SHP77 (cell line): Measurements from ENCODE around the gene AKNA.
"Not testable (repeated sequence)": the region's sequence is repeated elsewhere in the genome, so short reads cannot be mapped to it uniquely, and the experiment has no call there.

Experiments
- DNase-seq, 2 experiments: peaks; one replicate each; lab custom pipeline; 2025; lab: John Stamatoyannopoulos, UW

AKNA gene

DNA sequence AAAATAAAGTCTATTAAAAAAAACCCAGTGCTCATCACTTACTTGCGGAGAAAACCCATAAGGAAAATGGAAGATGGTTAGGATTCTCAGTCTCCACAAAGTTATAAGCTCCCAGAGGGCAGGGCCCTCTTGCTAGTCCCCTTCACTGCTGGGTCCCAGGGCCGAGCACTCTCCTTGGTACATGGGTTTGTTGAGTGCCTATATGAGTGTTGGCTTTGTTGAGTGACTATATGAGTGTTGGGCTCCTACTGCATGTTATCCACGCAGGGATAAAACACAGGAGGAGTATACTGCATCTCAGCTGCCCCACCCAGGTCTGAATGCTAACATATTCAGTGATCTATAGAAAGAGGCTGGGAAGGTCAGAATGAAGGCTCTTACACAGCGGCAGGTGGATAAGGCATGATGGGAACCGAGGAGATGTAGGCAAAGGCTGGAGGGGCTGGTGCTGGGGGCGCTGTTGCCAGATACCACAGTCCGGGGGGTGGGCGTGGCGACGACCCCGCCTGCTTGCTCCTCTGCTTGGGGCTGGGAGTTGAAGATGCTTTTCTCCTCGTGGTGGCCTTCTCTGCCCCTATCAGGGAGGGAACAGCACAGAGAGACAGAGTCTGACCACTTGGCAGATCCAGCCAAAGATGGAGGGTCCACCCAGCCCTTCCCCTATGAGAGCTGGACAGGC lies 46.5 kb downstream of the AKNA start:
- no peak for DNase-seq

DNA sequence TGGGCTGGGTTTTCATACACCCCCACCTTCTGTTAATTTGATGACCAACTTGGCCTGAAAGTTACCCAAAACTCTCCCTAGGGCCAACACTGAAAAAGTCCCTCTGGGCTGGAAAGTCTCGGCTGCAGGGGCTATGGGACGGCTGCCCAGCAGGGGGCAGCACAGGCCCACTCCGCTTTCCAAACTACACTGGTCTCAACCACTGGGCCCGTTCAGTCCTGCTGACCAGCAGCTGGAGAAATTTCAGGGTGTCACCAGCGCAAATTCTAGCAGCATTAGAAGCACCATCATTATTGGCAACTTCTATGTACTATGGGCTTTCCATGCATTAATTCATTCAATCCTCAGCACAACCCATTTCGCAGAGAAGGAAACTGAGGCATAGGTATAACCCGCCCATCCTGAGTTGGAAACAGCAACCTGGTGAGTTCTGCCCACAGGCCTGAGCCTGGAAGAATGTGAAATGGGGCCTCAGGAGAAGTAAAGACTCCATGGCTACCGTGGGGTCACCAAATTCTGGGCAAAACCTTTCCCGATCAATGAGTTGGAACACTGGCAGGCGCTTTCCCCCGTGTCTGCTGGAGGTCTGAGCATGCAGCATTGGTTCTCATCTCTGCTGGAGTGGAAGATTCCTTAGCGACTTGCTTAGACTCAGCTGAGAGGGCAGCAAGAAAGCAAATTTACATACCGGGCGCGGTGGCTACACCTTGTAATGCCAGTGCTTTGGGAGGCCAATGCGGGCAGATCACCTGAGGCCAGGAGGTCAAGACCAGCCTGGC lies 48.5 kb downstream of the AKNA start:
- DNase-seq = peak in 1 of 2 experiments; percentile 26

DNA sequence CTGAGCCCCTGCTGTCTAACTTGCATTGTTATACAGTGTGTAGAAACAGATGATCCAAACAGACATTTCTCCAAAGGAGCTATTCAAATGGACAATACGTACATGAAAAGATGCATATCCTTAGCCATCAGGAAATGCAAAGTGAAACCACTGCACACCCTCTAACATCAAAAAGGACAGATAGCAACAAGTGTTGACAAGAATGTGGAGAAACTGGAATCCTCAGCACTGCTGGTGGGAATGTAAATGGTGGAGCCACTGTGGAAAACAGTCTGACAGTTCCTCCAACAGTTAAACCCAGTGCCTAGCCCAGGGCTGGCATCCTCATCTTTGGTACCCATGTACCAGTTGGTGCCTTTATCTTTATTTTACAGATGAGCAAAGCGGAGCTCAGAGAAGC lies 49.6 kb downstream of the AKNA start:
- no peak for DNase-seq

DNA sequence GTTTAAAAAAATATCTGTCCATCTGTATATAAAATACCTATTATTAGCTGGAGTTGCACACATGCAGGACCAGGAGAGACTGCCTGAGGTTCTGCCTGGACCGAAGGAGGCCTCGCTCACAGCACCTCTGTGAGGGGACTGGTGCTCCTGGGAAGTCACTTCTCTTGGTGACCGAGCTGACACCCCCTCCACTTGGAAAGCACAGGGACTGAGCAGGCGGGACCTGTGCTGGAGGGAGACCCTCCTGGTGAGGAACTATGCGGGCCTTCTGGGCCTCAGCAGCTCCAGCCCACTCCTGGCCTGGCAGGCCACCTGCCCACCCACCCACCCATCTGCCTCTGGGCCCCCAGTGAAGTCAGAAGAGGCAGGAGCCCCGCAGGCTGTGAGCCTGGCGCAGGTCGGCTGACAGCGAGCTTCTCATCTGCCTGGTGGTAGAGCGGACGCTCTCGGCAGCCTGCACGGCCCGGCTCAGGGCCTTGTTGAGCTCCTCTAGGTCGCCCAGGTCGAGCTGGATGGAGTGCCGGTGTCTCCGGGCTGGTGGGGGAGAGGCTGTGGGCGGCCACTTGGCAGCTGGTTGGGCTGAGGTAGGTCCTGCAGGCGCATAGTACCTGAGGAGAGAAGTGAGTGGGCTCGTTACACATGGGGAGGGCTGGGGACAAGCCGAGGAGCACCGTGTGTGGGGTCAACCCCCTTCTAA lies 50.9 kb downstream of the AKNA start:
- DNase-seq = no peak

DNA sequence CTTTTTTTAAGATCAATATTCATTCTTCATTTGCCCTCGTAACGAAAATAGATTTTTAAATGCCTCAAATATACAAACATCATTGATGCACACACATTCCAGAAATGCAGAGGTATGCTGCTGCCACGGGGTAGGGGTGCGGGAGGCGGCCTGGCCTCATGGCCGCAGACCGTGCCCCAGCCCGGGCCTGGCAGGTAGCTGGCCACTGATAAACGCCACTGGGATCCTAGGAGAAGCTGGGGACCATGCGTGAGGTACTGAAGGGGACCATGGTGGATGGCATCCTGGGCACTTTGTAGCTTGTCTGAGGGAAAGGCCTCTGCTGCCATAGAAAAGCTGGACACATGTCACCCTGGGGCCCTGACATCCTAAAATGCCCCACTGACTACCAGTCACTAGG lies 51.6 kb downstream of the AKNA start:
- no peak for DNase-seq

DNA sequence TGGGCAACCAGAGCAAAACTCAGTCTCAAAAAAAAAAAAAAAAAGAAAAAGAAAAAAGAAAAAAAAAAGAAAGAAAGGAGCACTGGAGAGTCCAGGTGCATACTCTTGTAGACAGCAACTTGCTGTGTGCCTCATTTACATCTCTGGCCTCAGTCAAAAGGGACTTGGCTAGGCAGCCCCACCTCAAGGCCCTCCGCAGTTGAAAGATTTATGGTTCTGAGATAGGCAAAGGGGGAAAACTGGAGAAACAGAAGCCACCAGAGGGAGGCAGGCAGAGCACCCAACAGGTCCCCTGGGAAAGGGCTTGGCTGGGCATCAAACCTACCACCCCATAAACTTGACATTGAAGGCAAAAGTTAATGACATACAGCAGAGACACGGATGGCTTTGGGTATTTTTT lies 52.0 kb downstream of the AKNA start:
- no peak for DNase-seq

DNA sequence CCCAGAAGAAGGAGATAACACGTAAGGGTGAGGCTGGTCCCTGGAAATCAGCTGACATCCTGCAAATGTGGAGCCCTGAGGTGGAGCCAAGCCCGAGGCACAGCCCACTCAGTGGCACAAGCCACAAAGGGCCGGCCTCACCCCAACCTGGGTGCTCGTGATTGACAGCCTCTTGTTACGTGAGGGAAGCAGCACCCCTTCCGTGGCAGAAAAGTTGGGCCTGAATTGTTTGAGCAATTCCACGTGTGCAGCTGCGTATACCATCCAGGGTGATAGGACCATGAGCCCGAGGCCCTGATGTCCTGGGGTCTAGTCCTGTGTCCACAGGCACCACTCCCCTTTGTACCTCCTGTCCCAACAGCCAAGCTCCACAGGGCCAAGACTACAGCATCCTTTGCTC lies 53.3 kb downstream of the AKNA start:
- no peak for DNase-seq

DNA sequence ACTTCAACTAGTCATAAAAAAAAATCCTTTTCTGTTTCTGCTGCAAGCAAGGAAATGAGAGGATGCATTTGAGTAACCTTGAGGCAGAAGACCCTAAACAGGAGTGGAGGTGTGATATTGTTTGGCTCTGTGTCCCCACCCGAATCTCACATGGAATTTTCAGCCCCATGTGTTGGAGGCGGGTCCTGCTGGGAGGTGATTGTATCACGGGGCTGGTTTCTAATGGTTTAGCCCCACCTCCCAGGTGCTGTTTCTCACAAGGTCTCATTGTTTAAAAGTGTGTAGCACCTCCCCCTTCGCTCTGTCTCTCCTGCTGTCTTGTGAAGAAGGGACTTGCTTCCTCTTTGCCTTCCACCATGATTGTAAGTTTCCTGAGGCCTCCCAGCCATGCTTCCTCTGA lies 54.1 kb downstream of the AKNA start:
- DNase-seq = not testable (repeated sequence)

DNA sequence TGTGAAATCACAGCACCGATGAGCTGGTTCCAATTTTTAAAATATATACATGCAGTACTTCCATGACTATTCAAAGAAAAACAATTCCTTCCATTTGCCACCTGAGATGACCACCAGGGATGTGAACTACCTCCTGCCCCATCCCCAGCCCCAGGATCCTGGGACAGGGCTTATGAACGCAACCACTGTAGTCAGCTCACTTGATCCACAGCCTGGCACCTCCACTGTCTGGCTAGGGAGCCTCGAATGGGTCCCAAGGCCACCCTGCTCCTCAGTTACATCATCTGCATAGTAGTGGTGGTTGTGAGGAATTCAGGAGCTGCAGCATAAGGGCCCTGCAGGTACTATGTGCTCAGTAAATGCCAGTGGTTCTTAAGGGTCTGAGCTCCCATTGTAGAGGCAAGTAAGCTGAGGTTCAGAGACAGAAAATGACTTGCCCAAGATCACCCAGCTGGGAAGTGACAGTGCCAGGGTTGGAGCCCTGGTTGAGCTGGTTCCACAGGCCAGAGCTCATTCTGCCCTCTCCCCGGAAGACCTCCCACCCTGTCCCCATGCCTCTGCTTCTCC lies 55.2 kb downstream of the AKNA start:
- DNase-seq = not testable (repeated sequence)

DNA sequence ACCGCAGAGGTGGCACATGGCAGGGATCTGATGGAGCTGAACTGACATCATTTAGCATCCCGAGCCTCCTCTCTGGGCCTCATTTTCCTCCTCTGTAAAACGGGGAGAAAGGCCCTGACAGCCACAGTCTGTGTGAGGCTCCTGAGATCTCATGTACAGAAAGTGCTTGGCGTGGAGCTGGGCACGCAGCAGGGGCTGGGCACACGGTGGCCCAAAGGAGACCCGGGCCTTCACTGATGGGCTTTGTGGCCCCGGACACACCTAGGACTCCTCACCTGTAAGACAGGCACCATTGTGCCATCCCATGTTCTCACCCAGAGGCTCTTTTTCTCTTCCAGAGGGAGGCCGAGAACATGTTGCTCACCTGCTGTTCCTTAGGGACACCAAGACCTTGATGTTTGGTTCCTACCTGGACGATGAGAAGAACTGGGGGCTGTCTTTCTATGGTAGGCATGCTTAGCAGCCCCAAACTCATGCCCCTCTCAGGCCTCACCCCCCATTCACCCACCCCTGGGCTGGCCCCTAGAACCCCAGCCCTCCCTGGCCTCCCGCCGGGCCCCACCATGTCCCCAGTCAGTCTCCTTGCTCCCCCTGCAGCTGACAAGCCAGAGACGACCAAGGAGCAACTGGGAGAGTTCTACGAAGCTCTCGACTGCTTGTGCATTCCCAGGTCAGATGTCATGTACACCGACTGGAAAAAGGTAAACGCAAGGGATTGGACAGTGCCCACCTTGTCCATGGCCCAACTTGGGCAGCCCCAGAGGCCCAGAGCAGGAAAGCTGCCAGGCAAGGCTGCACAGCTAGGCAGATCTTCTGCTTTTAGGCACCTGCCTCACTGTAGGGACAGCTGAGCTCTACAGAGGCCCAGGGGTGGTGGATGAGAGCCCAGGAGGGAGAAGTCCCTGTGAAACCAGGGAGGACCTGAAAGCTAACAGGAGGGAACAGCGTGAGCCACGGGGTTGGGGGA lies 56.3 kb downstream of the AKNA start:
- DNase-seq = not testable (repeated sequence)

DNA sequence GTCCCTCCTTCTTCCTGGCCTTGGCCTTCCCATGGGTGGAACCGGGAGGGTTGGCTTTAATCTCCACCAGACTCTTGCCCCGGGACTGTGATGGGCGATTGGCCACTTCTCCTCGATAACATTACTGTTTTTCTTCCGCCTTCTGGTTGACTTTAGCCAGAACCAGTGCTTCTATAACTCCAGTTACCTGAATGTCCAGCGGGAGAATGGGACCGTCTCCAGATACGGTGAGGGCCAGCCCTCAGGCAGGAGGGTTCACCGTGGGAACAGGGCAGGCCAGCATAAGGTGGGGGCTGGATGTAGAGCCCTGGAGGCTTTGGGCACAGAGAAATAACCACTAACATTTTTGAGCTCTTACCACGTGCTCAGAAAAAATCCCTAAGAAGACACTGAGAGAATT lies 57.1 kb downstream of the AKNA start:
- no peak for DNase-seq

DNA sequence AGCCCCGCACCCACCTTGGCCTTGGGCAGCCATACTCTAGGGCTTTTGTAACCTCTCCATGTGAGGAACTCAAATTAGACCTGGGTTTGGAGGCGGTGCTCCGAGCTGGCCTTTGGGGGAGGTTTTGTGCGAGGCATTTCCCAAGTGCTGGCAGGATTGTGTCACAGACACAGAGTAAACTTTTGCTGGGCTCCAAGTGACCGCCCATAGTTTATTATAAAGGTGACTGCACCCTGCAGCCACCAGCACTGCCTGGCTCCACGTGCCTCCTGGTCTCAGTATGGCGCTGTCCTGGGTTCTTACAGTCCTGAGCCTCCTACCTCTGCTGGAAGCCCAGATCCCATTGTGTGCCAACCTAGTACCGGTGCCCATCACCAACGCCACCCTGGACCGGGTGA lies 58.2 kb downstream of the AKNA start, which contains the start of gene ORM2:
Gene ORM2 (plus strand): TSS at position 245 of the 398 bp plus-strand sequence. CDS start 36 bp downstream, at position 281.
- not testable (repeated sequence) for DNase-seq

DNA sequence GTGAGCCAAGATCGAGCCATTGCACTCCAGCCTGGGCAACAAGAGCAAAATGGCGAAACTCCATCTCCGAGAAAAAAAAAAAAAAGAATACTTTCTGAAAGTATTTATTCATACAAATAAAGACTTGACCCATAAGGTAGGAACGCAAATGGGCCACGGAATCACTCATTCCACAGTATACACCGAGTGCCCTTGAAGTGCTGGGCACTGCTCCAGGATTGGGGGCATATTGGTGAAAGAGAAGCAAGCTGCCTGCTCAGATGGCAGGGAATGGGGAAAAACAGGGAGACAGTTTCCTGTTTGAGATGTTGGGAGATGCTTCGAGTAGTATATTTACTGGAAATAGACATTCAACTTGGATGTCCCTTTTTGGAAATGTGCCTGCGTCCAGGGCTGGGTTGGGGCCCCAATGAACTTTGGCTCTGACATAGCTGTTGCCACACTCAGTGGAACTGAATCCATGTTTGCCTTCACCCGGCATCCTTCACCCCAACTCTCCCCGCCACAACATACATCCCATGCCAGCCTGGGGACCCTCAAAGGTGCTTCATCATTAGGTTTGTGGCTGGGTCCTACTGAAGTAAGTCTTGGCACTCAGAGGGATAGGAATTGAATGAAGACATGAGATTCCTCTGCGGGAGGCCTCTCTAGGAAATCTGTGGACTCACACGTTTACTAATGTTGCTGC lies 58.7 kb downstream of the AKNA start:
- not testable (repeated sequence) for DNase-seq

DNA sequence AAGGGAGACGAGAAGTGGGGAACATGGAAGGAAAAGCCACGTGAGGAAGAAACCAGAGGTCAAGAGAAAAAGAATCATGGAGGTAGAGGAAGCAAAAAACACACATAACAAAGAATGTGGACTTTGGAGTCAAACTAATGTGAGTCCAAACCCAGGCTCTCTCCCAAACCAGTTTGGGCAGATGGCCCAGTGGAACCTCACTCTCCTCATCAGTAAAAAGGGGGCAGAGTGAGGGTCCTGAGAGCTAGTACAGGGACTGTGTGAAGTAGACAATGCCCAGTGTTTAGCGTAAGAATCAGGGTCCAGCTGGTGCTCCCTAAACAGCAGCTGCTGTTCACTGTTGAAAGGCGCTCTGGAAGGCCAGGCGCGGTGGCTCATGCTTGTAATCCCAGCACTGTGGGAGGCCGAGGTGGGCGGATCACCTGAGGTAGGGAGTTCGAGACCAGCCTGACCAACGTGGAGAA lies 59.4 kb downstream of the AKNA start:
- not testable (repeated sequence) for DNase-seq

DNA sequence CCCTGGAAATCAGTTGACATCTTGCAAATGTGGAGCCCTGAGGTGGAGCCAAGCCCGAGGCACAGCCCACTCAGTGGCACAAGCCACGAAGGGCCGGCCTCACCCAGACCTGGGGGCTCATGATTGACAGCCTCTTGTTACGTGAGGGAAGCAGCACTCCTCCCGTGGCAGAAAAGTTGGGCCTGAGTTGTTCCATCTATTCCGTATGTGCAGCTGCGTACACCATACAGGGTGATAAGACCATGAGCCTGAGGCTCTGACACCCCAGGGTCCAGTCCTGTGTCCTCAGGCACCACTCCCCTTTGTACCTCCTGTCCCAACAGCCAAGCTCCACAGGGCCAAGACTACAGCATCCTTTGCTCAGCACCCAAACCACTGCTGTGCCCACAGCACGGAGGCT lies 60.0 kb downstream of the AKNA start:
- no peak for DNase-seq

DNA sequence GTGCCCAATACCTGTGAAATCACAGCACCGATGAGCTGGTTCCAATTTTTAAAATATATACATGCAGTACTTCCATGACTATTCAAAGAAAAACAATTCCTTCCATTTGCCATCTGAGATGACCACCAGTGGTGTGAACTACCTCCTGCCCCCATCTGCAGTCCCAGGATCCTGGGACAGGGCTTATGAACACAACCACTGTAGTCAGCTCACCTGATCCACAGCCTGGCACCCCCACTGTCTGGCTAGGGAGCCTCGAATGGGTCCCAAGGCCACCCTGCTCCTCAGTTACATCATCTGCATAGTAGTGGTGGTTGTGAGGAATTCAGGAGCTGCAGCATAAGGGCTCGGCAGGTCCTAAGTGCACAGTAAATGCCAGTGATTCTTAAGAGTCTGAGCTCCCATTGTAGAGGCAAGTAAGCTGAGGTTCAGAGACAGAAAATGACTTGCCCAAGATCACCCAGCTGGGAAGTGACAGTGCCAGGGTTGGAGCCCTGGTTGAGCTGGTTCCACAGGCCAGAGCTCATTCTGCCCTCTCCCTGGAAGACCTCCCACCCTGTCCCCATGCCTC lies 62.0 kb downstream of the AKNA start:
- not testable (repeated sequence) for DNase-seq

DNA sequence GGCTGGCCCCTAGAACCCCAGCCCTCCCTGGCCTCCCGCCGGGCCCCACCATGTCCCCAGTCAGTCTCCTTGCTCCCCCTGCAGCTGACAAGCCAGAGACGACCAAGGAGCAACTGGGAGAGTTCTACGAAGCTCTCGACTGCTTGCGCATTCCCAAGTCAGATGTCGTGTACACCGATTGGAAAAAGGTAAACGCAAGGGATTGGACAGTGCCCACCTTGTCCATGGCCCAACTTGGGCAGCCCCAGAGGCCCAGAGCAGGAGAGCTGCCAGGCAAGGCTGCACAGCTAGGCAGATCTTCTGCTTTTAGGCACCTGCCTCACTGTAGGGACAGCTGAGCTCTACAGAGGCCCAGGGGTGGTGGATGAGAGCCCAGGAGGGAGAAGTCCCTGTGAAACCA lies 62.8 kb downstream of the AKNA start:
- DNase-seq = not testable (repeated sequence)

DNA sequence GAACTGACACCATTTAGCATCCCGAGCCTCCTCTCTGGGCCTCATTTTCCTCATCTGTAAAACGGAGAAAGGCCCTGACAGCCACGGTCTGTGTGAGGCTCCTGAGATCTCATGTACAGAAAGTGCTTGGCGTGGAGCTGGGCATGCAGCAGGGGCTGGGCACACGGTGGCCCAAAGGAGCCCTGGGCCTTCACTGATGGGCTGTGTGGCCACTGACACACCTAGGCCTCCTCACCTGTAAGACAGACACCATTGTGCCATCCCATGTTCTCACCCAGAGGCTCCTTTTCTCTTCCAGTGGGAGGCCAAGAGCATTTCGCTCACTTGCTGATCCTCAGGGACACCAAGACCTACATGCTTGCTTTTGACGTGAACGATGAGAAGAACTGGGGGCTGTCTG lies 63.3 kb downstream of the AKNA start:
- DNase-seq = no peak

DNA sequence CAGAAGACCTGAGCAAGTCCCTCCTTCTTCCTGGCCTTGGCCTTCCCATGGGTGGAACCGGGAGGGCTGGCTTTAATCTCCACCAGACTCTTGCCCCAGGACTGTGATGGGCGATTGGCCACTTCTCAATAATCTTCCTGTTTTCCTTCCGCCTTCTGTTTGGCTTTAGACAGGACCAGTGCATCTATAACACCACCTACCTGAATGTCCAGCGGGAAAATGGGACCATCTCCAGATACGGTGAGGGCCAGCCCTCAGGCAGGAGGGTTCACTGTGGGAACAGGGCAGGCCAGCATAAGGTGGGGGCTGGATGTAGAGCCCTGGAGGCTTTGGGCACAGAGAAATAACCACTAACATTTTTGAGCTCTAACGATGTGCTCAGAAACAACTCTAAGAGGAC lies 63.9 kb downstream of the AKNA start:
- not testable (repeated sequence) for DNase-seq

DNA sequence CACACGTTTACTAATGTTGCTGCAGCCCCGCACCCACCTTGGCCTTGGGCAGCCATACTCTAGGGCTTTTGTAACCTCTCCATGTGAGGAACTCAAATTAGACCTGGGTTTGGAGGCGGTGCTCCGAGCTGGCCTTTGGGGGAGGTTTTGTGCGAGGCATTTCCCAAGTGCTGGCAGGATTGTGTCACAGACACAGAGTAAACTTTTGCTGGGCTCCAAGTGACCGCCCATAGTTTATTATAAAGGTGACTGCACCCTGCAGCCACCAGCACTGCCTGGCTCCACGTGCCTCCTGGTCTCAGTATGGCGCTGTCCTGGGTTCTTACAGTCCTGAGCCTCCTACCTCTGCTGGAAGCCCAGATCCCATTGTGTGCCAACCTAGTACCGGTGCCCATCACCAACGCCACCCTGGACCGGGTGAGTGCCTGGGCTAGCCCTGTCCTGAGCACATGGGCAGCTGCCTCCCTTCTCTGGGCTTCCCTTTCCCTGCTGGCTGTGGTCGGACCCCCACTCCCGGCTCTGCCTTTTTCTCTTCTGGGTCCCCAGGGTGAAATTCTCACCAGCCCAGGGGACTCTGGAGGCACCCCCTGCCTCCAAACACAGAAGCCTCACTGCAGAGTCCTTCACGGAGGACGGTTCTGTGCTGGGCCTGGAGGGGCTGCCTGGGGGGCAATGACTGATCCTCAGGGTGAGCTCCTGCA lies 64.8 kb downstream of the AKNA start, which contains the start of gene ORM1:
Gene ORM1 (plus strand): TSS at position 268 of the 701 bp plus-strand sequence. CDS start 36 bp downstream, at position 304.
- DNase-seq = not testable (repeated sequence)
